Inflammatory macrophage treated with lipopolysaccharide for 1 hour (primary cell): Measurements from ENCODE around the gene NR1H2.

Experiments used
- DNase-seq, 2 donors: peaks; one replicate each; pipeline ENCODE4 v3.0.0-alpha.2; 2020 to 2022

The NR1H2 gene

DNA sequence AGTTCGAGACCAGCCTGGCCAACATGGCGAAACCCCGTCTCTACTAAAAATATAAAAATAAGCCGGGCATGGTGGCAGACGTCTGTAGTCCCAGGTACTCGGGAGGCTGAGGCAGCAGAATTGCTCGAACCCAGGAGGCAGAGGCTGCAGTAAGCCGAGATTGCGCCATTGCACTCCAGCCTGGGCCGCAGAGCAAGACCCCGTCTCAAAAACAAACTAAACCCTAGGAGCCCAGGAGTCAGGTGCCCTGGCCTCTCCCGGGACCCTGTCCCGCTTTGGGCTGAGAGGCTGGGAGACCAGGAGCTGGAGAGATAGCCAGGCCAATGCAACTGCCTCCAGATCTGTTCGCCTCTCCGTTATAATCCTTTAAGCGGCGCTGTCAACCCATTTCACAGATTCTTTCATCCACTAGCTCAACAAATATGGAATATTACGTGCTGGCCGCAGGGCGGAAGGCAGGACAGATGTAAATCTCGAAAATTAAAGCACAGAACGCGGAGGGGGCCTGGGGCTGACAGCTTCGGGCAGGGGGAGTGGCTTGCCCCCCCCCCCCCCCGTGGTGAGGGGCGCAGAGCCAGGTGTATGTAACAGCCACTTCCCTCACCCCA lies 51.2 kb downstream of the NR1H2 start:
- DNase-seq, result no peak

DNA sequence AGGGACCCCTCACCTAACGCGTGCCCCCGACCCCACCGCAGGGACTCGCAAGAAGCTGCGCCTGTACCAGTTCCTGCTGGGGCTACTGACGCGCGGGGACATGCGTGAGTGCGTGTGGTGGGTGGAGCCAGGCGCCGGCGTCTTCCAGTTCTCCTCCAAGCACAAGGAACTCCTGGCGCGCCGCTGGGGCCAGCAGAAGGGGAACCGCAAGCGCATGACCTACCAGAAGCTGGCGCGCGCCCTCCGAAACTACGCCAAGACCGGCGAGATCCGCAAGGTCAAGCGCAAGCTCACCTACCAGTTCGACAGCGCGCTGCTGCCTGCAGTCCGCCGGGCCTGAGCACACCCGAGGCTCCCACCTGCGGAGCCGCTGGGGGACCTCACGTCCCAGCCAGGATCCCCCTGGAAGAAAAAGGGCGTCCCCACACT lies 51.8 kb downstream of the NR1H2 start:
- DNase-seq, result peak; percentile 83 to 84

DNA sequence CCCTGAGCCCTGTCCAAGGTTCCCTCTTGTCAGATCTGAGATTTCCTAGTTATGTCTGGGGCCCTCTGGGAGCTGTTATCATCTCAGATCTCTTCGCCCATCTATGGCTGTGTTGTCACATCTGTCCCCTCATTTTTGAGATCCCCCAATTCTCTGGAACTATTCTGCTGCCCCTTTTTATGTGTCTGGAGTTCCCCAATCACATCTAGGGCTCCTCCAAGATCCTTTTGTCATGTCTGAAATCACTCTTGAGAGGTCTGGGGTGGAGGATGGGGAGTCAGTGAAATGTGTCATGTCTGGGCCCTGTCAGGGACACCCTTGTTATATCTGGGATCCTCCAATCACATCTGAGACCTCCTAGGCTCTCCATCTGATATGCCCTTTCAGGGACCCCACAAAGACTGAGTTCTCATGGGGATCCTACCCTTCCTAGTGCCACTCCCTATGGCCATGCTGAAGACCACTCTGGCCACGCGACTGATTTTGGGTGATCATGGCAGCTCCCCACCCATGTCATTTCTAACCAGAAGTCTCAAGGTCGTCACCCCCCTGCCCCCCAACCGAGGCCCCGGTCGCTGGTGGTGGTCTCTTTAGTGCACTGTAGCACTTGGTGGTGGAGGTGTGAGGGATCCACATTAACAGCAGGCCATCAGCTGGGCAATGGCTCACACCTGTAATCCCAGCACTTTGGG lies 52.7 kb downstream of the NR1H2 start:
- no peak for DNase-seq

DNA sequence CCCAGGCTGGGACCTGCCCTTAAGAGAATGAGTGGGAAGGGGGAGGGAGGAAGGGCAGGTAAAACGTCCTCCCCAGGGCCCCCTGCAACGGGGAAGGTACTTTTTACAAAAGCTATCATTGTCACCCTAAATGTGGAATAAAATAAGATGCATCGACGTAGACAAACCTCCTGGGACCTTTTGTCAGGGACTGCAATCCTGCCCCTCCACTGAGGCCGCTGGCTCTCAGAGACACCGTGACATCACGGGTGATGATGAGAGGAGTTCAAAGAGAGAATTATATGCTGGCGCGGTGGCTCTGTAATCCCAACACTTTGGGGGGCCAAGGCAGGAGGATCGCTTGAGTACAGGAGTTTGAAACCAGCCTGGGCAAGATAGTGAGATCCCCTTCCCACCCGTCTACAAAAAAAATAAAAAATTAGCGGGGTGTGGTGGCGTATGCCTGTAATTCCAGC lies 54.7 kb downstream of the NR1H2 start:
- no peak for DNase-seq

DNA sequence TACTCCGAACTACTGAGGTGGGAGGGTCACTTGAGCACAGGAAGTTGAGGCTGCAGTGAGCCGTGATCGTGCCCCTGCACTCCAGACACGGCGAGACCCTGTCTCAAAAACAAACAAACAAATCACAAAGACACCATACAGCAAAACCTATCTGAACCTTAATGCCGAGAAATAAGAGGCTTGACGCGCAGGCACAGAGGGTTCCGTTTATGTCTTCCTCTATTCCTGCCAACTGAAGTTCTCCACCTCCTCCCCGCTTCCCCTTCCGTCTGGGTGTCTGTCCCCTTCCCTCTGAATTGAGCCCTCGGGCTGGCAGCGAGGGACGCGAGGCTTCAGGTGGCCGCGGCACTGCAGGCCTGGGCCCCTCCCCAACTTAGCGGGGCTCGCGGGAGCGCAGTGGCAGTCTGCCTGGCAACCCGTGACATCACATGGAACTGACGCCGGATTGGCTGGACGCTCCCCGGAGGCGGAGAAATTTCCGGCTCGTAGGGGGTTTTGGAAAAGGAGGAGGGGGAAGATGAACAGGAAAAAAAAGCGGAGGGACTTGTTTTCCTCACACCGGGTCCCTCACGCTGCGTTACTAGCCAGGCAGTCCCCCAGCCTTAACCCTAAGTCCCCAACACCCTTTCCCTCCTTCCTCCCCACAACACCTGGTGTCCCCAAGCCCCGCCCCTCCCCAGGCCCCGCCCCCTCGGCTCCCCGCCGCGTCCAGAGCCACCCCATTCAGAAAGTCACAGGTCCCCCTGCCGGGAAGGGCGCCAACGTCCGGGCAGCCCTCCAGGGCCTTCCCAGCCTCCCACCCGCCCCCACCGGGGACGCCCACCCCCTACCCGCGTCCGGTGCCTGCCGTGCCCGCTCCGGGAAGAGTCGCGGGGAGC lies 55.3 kb downstream of the NR1H2 start:
- DNase-seq, result peak; percentile 59 to 93

DNA sequence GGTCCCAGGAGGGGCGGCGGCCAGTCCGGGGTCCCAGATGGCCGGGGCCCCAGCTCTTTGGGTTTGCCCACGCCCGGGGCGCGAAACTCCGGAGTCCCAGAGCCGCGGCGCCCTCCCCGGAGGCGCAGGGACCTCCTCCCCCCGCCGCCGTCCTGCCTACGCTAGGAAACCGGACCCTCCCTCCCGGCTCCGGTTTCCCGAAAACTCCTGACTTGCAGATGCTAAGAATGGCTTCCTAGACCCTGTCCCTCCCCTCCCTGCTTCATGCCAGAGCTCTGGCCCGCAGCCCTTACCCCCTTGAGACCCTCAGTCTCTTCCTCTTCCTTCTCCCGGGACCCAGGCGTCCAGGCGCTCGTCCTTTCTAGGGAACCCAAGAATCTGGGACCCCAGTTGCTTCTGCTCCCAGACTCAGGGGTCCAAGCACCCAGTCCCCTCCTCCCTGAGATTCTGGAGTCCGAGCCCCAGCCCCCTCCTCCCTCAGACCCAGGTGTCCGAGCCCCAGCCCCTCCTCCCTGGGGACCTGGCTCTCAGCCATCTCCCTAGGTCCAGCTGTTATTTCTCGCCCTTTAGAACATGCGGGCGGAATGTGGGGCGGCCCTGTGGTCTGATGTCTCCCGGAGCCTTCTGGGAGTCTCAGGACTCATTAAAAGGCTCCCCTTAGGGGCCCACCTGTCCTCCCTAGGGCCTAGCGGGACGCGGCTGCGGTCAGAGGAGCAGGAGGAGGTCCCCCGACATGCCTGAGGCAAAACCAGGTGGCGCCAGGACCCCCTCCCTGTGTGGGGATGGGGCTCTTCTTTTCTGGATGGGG lies 56.2 kb downstream of the NR1H2 start, which contains the start of gene MYBPC2:
Gene MYBPC2, plus strand, starts transcription at position 672 of the 808 bp plus-strand sequence. Its CDS starts 62 bp downstream, at position 734.
- no peak for DNase-seq
